ENCODE measurements around the gene JUP.

Gene JUP

DNA sequence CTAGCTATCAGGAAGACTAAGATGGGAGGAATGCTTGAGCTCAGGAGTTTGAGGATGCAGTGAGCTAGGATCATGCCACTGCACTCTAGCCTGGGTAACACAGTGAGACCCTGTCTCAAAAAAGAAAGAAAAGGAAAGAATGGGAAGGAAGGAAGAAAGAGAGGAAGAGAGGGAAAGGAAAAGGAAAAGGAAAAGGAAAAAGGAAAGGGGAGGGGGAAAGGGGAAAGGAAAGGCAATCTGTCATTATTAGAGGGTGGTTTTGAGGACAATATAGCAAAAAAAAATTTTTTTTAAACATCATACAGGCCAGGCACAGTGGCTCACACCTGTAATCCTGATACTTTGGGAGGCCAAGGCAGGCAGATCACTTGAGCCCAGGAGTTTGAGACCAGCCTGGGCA is 20.4 kb downstream of the JUP start:
- Histone ChIP-seq H3K4me3 (ENCODE audit: low read length) (no peak overlapping the region), H3K4me1 (ENCODE audit: control insufficient read depth, insufficient read depth, low read length) (no peaks in the 10 kb centered on the region), H3K36me3 (ENCODE audit: control insufficient read depth, insufficient read depth, low read length, severe bottlenecking) (no peaks in the 10 kb centered on the region), H3K9me3 (ENCODE audit: control insufficient read depth, low read length) (no peaks in the 10 kb centered on the region), H3K27me3 (replicated peaks; ENCODE audit: control insufficient read depth, insufficient read depth, low read length) (peaks cover 15% of the 10 kb centered on the region), H3K9ac (ENCODE audit: low read length) (no peak overlapping the region)
- DNase-seq (ENCODE audit: low read depth) = no peak

DNA sequence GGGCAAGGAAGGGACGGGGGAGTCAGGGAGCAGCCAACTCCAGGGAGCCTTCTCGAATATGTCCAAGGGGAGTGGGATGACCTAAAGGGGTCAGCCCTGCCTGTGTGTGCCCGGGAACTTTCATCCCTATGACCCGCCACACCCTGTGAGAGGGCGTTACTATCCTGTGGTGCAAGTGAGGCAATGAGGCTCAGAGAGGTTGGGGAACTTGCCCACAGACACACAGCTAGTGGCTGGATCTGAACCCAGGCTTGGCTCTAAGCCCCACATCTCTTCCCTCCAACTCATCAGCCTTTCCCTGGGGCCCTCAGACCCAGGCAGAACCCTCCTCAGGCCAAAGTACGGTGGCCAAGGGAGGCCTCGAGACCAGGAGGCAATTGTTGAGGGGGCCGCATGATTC is 23.2 kb downstream of the JUP start:
- H3K27me3 ChIP-seq (replicated peaks; ENCODE audit: control insufficient read depth, insufficient read depth, low read length) = peaks cover 15% of the 10 kb centered on the region
- H3K9ac ChIP-seq (ENCODE audit: low read length) = no peak overlapping the region
- no peaks in the 10 kb centered on the region for H3K36me3 ChIP-seq (ENCODE audit: control insufficient read depth, insufficient read depth, low read length, severe bottlenecking)
- no peak for DNase-seq (ENCODE audit: low read depth)
- H3K4me1 ChIP-seq (ENCODE audit: control insufficient read depth, insufficient read depth, low read length) = no peaks in the 10 kb centered on the region
- no peaks in the 10 kb centered on the region for H3K9me3 ChIP-seq (ENCODE audit: control insufficient read depth, low read length)
- no peak overlapping the region for H3K4me3 ChIP-seq (ENCODE audit: low read length)

DNA sequence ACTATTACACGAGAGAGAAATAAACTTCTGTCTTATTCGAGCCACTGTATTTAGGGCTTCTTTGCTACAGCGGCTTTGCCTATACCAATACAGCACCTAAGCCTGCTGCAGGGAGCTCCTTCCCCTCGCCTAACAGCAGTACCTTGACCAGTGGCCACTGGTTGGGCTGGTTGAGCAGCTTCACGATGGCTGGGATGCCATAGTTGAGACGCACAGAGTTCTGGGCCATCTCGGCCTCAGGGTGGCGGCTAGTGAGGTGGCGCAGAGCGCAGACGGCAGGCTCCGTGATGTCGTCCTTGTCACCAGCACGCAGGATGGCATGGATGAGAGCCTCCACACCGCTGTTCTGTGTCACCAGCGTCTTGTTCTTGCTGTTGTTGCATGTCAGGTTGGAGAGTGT is 23.7 kb downstream of the JUP start:
- H3K36me3 ChIP-seq (ENCODE audit: control insufficient read depth, insufficient read depth, low read length, severe bottlenecking) = no peaks in the 10 kb centered on the region
- no peaks in the 10 kb centered on the region for H3K9me3 ChIP-seq (ENCODE audit: control insufficient read depth, low read length)
- H3K27me3 ChIP-seq (replicated peaks; ENCODE audit: control insufficient read depth, insufficient read depth, low read length) = peaks cover 15% of the 10 kb centered on the region
- no peak for DNase-seq (ENCODE audit: low read depth)
- H3K4me3 ChIP-seq (ENCODE audit: low read length) = no peak overlapping the region
- no peaks in the 10 kb centered on the region for H3K4me1 ChIP-seq (ENCODE audit: control insufficient read depth, insufficient read depth, low read length)
- H3K9ac ChIP-seq (ENCODE audit: low read length) = no peak overlapping the region

DNA sequence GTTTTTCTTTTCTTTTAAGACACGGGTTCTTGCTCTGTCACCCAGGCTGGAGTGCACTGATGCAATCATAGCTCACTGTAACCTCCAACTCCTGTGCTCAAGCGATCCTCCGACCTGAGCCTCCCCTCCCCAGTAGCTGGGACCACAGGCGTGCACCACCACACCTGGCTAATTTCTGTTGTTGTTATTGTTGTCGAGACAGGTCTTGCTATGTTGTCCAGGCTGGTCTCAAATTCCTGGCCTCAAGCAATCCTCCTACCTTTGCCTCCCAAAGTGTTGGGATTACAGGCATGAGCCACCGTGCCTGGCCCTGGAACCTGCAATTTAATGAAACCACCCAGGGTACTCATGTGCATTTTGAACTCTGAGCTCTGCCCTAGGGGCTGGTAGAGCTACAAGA is 24.1 kb downstream of the JUP start:
- no peaks in the 10 kb centered on the region for H3K36me3 ChIP-seq (ENCODE audit: control insufficient read depth, insufficient read depth, low read length, severe bottlenecking)
- no peak for DNase-seq (ENCODE audit: low read depth)

DNA sequence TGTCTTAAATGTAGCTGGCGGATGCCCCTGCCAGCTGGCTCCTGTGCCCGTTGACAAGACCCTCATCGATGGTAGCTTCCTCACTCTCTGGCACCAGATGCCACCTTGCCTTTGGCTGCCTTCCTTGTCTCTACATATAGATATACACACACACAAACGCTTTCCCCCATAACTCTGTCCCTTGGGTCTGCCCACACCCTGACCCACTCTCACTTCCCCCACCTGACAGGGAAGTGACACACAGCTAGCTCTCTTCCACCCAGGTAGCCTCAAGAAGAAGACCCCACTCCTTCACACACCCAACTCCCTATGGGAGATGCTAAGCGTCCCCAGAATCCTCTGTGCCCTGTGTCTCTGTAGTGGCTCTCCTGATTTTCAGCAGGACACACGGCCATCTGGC is 25.6 kb downstream of the JUP start:
- Histone ChIP-seq H3K27me3 (replicated peaks; ENCODE audit: control insufficient read depth, insufficient read depth, low read length) (peaks cover 15% of the 10 kb centered on the region), H3K4me3 (ENCODE audit: low read length) (no peak overlapping the region), H3K4me1 (ENCODE audit: control insufficient read depth, insufficient read depth, low read length) (no peaks in the 10 kb centered on the region), H3K9me3 (ENCODE audit: control insufficient read depth, low read length) (no peaks in the 10 kb centered on the region), H3K9ac (ENCODE audit: low read length) (no peak overlapping the region), H3K36me3 (ENCODE audit: control insufficient read depth, insufficient read depth, low read length, severe bottlenecking) (no peaks in the 10 kb centered on the region)
- no peak for DNase-seq (ENCODE audit: low read depth)

More for the DNA sequence above, 24.1 kb downstream of the JUP start:
- Histone ChIP-seq H3K9me3 (ENCODE audit: control insufficient read depth, low read length) (no peaks in the 10 kb centered on the region), H3K4me3 (ENCODE audit: low read length) (no peak overlapping the region), H3K9ac (ENCODE audit: low read length) (no peak overlapping the region), H3K4me1 (ENCODE audit: control insufficient read depth, insufficient read depth, low read length) (no peaks in the 10 kb centered on the region), H3K27me3 (replicated peaks; ENCODE audit: control insufficient read depth, insufficient read depth, low read length) (peaks cover 15% of the 10 kb centered on the region)

DNA sequence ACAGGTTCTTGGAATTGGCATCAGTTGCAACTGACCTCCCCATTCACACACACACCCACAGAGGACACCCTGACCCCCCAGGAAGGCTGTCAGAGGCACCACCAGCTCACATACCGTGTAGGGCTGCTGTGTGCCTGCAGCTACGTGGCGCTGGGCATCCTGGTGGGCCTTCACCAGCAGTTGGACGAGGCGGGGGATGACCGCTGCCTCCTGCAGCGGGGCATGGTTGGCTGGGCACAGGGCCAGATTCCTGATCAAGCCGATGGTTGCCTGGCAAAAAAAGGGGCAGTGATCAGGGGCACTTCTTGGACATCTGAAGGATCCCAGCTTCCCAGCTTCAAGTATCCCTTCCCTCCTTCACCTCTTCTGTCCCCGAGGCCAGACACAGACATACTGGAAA is 27.9 kb downstream of the JUP start:
- DNase-seq (ENCODE audit: low read depth) = no peak
- no peaks in the 10 kb centered on the region for H3K36me3 ChIP-seq (ENCODE audit: control insufficient read depth, insufficient read depth, low read length, severe bottlenecking)

DNA sequence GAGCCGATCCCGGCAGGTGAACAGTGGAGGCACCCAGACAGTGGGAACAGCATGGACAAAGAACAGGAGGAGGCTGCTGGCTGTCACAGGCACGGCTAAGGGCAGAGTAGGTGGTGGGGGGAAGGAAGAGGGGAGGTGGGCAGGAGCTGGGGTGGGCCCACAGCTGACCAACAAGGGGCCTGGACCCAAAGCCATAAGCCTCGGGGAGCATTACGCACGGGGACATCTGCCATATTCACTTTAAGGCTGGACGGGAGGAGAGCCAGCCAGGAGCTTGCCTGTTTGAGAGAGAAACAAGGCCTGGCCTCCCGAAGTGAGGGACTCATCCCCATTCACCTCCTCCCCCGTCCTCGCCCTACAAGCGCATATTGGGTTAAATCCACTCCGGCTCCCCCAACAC is 32.4 kb downstream of the JUP start:
- Histone ChIP-seq H3K36me3 (ENCODE audit: control insufficient read depth, insufficient read depth, low read length, severe bottlenecking) (no peaks in the 10 kb centered on the region), H3K4me3 (ENCODE audit: low read length) (no peak overlapping the region), H3K4me1 (ENCODE audit: control insufficient read depth, insufficient read depth, low read length) (no peaks in the 10 kb centered on the region), H3K9ac (ENCODE audit: low read length) (no peak overlapping the region), H3K9me3 (ENCODE audit: control insufficient read depth, low read length) (no peaks in the 10 kb centered on the region), H3K27me3 (replicated peaks; ENCODE audit: control insufficient read depth, insufficient read depth, low read length) (peaks cover 27% of the 10 kb centered on the region)
- no peak for DNase-seq (ENCODE audit: low read depth)

More for the DNA sequence above, 27.9 kb downstream of the JUP start:
- no peak overlapping the region for H3K9ac ChIP-seq (ENCODE audit: low read length)
- H3K27me3 ChIP-seq (replicated peaks; ENCODE audit: control insufficient read depth, insufficient read depth, low read length) = peaks cover 16% of the 10 kb centered on the region
- no peaks in the 10 kb centered on the region for H3K4me1 ChIP-seq (ENCODE audit: control insufficient read depth, insufficient read depth, low read length)
- H3K9me3 ChIP-seq (ENCODE audit: control insufficient read depth, low read length) = no peaks in the 10 kb centered on the region
- no peak overlapping the region for H3K4me3 ChIP-seq (ENCODE audit: low read length)

DNA sequence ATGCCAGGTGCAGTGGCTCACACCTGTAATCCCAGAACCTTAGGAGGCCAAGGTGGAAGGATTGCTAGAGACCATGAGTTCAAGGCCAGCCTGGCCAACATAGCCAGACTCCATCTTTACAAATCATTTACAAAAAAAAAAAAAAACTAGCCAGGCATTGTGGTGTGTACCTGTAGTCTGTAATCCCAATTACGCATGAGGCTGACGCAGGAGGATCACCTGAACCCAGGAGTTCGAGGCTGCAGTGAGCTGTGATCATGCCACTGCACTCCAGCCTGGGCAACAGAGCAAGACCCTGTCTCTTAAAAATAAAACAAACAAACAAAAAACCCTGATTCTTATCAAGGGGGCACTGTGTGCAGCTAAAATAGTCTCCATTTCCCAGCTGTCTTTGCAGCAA is 35.2 kb downstream of the JUP start:
- H3K36me3 ChIP-seq (ENCODE audit: control insufficient read depth, insufficient read depth, low read length, severe bottlenecking) = no peaks in the 10 kb centered on the region
- no peak overlapping the region for H3K9ac ChIP-seq (ENCODE audit: low read length)
- H3K4me3 ChIP-seq (ENCODE audit: low read length) = no peak overlapping the region
- no peak for DNase-seq (ENCODE audit: low read depth)
- H3K27me3 ChIP-seq (replicated peaks; ENCODE audit: control insufficient read depth, insufficient read depth, low read length) = peaks cover 31% of the 10 kb centered on the region
- no peaks in the 10 kb centered on the region for H3K9me3 ChIP-seq (ENCODE audit: control insufficient read depth, low read length)
- no peaks in the 10 kb centered on the region for H3K4me1 ChIP-seq (ENCODE audit: control insufficient read depth, insufficient read depth, low read length)

DNA sequence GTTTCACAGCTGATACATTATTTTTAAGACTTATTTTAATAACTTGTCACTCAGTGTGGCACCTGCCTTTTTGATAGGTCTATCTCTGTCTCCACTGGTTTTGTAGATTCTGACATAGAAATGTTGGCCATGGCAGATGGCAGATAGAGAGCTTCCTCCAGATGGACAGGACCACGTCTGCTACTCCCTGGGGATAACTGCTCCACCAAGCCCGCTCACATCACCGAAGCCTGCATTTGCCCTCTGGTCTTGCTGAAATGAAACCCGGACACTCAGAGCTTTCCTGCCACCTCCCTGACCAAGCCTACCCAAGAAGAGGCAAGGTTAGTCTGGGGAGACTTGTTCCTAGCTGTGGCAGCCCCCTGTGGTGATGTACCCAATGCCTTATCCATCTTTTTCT is 35.6 kb downstream of the JUP start:
- no peak for DNase-seq (ENCODE audit: low read depth)
- Histone ChIP-seq H3K36me3 (ENCODE audit: control insufficient read depth, insufficient read depth, low read length, severe bottlenecking) (no peaks in the 10 kb centered on the region), H3K9me3 (ENCODE audit: control insufficient read depth, low read length) (no peaks in the 10 kb centered on the region)

DNA sequence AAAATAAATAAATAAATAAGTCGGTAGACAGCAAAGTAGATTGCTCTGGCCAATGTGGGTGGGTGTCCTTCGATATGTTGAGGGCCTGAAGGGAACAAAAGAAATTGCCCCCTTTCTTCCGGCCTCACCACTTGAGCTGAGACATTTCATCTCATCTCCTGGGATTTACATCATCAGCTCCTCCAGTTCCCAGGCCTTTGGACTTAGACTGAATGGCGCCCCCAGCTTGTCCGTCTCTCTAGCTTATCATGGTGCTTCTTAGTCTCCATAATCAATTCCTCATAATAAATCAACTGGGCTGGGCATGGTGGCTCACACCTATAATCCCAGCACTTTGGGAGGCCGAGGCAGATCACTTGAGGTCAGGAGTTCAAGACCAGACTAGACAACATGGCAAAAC is 38.2 kb downstream of the JUP start:
- no peak for DNase-seq (ENCODE audit: low read depth)
- Histone ChIP-seq H3K27me3 (replicated peaks; ENCODE audit: control insufficient read depth, insufficient read depth, low read length) (peaks cover 36% of the 10 kb centered on the region), H3K4me1 (ENCODE audit: control insufficient read depth, insufficient read depth, low read length) (no peaks in the 10 kb centered on the region), H3K9ac (ENCODE audit: low read length) (no peak overlapping the region), H3K9me3 (ENCODE audit: control insufficient read depth, low read length) (no peaks in the 10 kb centered on the region), H3K4me3 (ENCODE audit: low read length) (no peak overlapping the region), H3K36me3 (ENCODE audit: control insufficient read depth, insufficient read depth, low read length, severe bottlenecking) (no peaks in the 10 kb centered on the region)

More for the DNA sequence above, 35.6 kb downstream of the JUP start:
- H3K9ac ChIP-seq (ENCODE audit: low read length) = no peak overlapping the region
- H3K27me3 ChIP-seq (replicated peaks; ENCODE audit: control insufficient read depth, insufficient read depth, low read length) = peaks cover 35% of the 10 kb centered on the region
- no peaks in the 10 kb centered on the region for H3K4me1 ChIP-seq (ENCODE audit: control insufficient read depth, insufficient read depth, low read length)
- no peak overlapping the region for H3K4me3 ChIP-seq (ENCODE audit: low read length)

DNA sequence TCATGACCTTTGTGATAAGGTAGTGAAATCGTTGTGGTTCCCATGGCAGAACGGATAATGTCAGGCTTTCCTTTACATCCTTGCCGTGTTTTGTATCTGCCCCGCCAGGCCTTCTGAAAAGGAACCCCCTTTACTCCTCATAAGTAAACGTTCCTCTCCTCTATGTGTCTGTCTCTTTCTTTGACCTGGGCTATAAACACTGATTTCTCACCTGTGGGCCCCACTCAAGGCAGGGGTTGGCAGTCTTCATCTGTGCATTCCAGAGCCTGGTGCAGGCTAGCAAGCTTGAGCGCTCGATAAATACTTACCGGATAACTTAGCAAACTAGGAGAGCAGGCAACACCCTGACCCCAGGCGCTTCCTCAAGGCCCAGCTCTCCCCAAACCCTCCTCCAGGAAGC is 44.8 kb downstream of the JUP start:
- Histone ChIP-seq H3K9ac (ENCODE audit: low read length) (no peak overlapping the region), H3K27me3 (replicated peaks; ENCODE audit: control insufficient read depth, insufficient read depth, low read length) (peaks cover 23% of the 10 kb centered on the region), H3K4me1 (ENCODE audit: control insufficient read depth, insufficient read depth, low read length) (no peaks in the 10 kb centered on the region), H3K4me3 (ENCODE audit: low read length) (no peak overlapping the region), H3K36me3 (ENCODE audit: control insufficient read depth, insufficient read depth, low read length, severe bottlenecking) (no peaks in the 10 kb centered on the region), H3K9me3 (ENCODE audit: control insufficient read depth, low read length) (no peaks in the 10 kb centered on the region)
- no peak for DNase-seq (ENCODE audit: low read depth)

DNA sequence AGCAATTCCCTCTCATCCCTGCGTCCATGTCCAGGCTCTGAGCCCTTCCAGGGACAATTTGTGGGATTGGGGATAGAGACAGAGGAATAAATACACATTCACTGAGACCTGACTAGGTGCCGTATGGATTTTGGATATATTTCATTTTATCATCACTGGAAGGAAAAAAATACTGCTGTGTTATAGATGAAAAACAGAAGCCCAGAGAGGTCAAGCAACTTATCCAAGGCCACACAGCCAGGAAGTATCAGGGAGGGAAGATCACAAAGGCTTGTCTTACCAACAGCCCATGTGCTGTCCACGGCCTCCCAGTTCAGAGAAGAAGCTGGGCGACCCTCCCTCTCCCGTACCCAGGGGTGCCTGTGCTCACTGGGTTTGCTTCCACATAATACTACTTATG is 46.0 kb downstream of the JUP start:
- Histone ChIP-seq H3K9me3 (ENCODE audit: control insufficient read depth, low read length) (no peaks in the 10 kb centered on the region), H3K9ac (ENCODE audit: low read length) (no peak overlapping the region)

More for the DNA sequence above, 46.0 kb downstream of the JUP start:
- peaks cover 19% of the 10 kb centered on the region for H3K27me3 ChIP-seq (replicated peaks; ENCODE audit: control insufficient read depth, insufficient read depth, low read length)
- DNase-seq (ENCODE audit: low read depth) = no peak
- no peaks in the 10 kb centered on the region for H3K36me3 ChIP-seq (ENCODE audit: control insufficient read depth, insufficient read depth, low read length, severe bottlenecking)
- H3K4me1 ChIP-seq (ENCODE audit: control insufficient read depth, insufficient read depth, low read length) = no peaks in the 10 kb centered on the region
- H3K4me3 ChIP-seq (ENCODE audit: low read length) = no peak overlapping the region

All from adipocyte (in vitro differentiated cells).